ENCODE data around the gene KPNB1.

Gene KPNB1

DNA sequence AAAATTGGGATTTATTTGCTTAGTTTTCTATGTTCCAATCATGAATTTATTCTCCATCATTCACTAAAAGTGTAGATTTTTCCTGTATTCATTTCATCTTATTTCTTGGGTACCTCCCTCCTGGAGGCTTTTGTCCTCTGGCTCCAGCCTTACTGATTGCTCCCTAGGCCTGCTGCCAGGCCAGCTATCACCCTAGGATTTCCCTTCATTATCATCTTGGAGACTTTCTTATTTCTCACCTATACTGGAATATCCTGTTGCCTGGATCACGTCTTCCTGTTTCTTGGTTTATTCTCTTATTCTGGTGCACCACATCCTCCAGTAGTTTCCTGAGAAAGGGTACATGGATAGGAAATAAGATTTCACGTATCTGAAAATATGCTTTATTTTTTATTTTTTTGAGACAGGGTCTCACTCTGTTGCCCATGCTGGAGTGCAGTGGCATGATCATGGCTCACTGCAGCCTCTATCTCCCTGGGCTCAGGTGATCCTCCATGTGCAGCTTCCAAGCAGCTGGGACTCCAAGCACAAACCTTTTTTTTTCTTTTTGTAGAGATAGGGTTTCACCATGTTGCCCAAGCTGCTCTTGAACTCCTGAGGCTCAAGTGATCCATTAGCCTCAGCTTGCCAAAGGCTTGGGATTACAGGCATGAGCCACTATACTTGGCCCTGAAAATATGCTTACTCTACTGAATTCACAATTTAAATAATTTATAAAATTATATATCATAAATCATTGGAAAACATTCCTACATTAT lies 13.3 kb upstream of the KPNB1 start:
- DNase-seq (ENCODE audit: low read depth in 3 of 3): no peak

DNA sequence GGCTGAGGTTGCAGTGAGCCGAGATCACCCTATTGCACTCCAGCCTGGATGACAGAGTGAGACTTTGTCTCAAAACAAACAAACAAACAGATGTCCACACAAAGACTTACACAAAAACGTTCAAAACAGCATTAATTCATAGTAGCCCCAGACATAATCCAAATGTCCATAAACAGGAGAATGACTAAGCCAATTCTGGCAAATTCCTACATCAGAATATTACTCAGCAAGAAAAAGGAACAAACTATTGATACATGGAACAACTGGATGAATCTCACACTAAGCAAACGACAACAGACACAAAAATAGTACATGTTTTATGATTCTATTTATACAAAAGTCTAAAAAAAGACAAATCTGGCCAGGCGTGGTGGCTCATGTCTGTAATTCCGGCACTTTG lies 10.8 kb upstream of the KPNB1 start:
- DNase-seq (ENCODE audit: low read depth in 3 of 3): no peak

DNA sequence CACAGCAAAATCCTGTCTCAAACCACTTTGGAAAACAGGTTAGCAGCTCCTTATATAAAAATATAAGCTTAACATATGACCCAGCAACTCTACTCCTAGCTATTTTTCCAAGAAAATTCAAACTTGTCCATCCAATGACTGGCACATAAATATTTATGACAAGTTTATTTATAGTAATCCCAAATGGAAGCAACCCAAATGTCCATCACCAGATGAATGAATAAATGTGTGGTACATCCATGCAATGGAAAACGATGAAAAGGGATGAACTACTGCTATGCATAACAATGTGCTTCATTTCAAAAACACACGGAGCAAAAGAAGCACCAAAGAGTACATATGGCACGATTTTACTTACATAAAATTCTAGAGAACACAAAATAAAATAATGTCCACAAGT lies 9.6 kb upstream of the KPNB1 start:
- no peak for DNase-seq (ENCODE audit: low read depth in 3 of 3)

DNA sequence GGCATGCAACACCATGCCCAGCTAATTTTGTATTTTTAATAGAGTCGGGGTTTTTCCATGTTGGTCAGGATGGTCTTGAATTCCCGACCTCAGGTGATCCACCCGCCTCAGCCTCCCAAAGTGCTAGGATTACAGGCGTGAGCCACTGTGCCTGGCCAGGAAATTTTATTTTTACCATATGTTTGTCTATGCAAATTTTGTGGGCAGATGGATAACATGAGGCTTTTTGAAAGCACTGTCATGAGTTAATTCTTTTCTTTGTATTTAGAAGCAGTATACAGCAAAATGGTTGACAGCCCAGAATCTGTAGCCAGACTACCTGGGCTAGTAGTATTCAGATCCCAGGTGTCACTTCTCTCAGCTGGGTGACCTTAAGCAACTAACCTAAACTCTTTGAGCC lies 8.5 kb upstream of the KPNB1 start:
- no peak for DNase-seq (ENCODE audit: low read depth in 3 of 3)

DNA sequence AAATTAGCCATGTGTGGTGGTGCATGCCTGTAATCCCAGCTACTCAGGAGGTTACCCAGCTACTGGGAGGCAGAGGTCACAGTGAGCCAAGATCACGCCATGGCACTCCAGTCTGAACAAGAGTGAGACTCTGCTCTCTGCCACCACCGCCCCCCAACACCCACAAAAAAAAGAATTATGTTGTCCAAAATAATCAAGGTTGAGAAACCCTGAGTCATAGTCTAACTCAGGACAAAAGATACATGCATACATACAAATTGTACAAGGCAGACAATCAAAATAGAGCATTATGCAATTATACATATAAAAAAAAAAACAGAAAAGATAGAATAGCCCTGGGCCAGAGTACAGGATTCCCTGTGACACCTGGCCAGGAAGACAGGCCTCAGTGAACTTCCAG lies 6.6 kb upstream of the KPNB1 start:
- DNase-seq (ENCODE audit: low read depth in 3 of 3): no peak

DNA sequence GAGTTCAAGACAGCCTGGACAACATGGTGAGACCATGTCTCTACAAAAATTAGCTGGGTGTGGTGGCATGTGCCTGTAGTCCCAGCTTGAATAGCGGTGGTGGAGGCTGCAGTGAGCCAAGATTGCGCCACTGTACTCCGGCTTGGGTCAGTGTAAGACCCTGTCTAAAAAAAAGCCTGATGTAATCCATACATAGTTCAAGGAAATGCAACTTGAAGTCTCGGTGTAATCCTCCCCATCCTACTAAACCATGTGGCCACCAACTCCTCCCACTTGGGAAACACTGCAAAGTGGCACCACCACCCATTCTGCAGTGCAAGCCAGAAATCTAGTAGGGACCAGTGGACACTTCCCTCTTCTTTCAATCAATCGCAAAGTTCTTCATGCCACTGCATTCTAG lies 5.4 kb upstream of the KPNB1 start:
- no peak for DNase-seq (ENCODE audit: low read depth in 3 of 3)

DNA sequence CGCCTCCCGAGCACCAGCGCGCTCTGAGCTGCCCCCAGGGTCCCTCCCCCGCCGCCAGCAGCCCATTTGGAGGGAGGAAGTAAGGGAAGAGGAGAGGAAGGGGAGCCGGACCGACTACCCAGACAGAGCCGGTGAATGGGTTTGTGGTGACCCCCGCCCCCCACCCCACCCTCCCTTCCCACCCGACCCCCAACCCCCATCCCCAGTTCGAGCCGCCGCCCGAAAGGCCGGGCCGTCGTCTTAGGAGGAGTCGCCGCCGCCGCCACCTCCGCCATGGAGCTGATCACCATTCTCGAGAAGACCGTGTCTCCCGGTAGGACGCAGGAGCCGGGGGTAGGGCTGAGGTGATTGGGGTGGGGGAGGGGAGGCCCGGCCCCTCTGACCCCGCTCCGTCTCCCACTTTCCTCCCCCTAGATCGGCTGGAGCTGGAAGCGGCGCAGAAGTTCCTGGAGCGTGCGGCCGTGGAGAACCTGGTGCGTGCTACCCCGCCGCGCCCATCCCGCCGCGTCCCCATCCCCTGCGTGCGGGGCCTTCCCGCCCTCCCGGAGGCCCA lies 329 bp downstream of the KPNB1 start:
- DNase-seq (ENCODE audit: low read depth in 3 of 3): no peak

DNA sequence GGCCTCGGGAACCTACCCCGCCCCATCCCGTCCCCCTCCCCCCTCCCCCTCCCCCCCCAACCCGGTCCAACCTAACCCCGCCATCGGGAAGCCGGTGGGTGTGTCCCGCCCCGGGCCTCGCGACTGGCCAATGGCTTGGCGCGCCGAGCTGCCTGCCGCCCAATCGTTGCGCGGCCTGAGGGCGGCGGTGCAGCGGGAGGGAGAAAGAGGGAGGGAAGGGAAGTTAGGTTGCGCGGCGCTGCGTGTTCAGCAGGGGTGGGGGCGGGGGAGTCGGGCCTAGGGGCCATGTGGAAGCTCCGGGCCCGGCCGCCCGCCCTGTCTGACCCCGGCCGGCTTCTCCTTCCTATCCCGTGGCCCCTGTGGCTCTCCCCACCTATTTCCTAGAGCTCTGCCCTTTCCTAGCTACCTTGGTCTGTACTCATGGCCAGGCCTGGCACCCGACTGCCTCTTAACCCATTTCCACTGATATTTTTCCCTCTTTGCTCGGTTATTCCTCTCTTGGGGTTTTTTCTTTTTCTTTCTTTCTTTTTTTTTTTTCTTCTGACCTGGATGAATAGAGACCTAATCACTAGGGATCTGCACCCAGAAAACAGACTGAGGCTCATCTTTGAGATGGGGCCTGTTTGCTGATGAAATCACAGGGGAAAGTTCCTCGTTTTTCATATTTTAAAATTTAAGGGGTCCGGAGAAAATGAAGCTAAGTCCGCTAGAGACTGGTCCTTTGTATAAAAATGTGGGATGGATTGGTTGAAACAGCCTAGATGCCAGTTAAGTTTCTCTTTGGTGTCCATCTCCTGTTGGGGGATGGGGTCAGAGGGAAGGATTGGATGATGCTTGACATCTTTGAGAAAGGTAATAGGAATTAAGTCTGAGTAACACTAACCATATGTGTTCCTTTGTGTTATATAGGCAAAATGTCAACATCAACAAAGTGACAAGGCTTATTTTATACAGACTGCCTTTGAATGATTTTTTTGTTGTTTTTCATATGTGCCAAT lies 1.1 kb downstream of the KPNB1 start:
- DNase-seq (ENCODE audit: low read depth in 3 of 3): peak; percentile 84 to 91 (median 90)

DNA sequence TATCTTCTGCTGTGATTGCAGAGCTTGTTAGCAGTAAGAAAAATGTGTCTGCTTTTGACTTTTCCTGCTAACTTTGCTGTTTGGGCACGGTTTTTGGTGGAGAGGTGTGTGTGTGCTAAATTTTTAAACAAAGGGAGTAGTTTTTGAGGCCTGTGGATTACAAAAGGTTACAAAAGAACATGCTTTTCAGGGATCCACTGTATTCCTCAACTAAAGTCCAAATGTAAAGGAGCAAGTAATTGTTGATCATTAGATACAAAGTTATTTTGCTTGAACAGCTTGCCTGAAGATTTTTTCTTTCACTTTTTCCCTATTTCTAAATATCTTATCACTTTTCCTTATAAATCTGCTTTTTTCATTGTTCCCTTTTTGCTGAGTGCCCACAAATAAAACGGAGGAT lies 2.0 kb downstream of the KPNB1 start:
- no peak for DNase-seq (ENCODE audit: low read depth in 3 of 3)

DNA sequence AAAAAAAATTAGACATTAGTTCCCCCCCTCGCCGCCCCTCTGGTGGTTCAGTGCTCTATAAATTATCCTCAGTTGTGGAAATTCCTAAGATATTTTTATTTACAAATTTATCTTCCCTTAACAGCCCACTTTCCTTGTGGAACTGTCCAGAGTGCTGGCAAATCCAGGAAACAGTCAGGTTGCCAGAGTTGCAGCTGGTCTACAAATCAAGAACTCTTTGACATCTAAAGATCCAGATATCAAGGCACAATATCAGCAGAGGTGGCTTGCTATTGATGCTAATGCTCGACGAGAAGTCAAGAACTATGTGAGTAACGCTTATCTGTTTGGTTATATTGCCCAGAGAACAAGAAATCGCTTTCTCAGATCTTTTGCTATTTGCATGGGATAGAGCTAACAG lies 2.9 kb downstream of the KPNB1 start:
- DNase-seq (ENCODE audit: low read depth in 3 of 3): no peak

DNA sequence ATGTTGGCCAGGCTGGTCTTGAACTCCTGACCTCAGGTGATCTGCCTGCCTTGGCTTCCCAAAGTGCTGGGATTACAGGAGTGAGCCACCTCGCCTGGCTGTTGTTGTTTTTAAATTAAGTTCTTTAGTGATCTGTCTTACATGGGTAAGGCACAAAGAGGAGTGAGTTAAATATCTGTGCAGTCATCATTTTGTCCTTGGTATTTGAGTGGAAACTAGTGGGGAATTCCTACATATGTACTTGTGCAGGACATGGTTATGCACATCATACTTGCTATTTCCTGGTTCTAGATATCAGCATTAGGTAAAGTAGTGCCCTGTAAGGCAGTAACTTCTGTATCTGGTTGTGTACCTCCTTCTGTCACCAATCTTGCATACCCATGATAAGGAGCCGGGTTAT lies 3.7 kb downstream of the KPNB1 start:
- no peak for DNase-seq (ENCODE audit: low read depth in 3 of 3)

DNA sequence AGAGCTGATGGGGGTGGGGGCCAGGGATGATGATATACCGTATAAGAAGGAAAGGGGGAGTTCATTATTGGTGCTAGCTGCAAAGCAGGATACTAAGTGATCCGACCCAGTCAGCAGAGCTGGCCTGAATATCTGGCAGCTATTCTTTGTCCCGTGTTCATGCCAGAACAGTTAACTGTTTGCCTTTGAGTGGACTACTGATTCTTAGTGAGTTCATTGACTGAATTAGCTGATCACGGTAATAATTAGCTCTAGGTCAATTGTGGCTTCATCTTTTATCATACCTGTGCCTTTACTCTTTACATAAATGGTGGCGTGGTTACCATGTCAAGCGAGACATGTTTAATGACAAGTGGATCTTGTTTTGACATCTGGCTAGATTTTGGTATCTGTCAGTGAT lies 5.3 kb downstream of the KPNB1 start:
- no peak for DNase-seq (ENCODE audit: low read depth in 3 of 3)

DNA sequence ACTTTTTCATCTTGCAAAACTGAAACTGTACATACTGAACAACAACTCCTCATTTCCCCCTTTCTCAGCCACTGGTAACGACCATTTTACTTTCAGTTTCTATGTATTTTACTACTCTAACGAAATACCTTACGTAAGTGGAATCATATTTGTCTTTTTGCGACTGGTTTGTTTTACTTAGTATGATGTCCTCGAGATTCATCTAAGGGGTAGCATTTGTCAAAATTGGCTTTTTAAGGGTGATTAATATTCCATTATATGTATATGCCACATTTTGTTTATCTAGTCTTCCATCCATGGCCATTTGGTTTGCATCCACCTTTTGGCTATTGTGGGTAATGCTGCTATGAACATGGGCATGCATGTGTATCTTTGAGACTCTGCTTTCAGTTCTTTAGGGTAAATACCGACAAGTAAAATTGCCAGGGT lies 10.4 kb downstream of the KPNB1 start:
- no peak for DNase-seq (ENCODE audit: low read depth in 3 of 3)

DNA sequence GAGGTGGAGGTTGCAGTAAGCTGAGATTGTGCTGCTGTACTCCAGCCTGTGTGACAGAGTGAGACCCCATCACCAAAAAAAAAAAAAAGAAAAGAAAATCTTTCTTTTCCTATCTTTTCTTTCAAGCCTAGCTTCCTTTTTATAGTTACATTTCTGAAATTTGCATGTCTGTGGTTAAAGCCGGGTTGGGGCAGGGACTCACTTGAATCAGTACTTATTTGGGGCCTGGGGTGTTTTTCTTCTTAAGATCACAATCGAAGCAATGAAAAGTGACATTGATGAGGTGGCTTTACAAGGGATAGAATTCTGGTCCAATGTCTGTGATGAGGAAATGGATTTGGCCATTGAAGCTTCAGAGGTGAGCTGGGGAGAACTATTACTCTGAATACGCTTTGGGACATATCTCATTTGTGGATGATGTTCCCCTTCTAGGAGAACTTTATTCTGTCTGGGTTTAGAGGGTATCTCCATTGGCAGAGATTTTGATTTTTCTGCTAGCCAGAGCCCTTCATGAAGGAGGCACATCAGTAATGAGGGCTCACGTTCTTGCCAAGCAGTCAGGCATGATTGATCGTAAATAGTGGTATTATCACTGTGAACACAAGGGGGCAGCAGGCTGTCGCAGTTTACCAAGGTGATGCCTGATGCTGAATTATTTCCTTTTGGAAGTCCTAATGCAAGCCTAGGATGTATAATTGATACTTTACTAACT lies 14.3 kb downstream of the KPNB1 start:
- DNase-seq (ENCODE audit: low read depth in 3 of 3): peak in 2 of 3 experiments; percentile 22 to 53

DNA sequence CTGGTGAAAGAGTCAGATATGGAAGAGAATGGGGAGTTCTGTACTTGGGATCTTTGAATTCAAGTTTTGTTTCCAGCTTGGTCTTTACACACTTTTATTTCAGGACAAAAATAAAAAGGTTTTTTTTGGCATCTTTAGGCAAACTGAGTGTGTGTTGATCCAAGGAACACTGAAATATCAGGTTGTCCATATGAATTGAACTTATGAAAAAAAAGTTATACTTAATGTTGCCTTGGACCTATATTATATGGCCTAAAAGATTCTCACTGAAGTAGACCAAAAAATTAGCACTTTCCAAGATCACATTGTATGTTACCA lies 14.9 kb downstream of the KPNB1 start:
- DNase-seq (ENCODE audit: low read depth in 3 of 3): no peak

DNA sequence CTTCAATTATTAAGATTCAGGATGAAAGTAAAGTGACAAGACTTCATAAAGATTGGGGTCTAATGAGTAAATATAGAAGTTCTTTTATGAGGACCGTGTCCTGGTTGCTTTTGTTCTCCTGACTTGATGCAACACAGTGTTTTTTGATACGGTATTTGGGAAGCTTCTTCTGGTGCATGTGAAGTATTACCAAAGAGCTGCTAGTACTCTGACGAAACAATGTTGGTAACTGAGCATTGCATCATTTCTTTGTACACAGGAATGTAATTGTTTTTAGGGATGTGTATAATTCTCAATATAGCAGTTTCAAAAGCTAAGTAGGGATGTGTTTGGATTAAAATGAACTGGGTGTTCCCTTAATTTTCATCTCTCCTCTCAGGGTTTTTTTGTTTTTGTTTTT lies 15.9 kb downstream of the KPNB1 start:
- no peak for DNase-seq (ENCODE audit: low read depth in 3 of 3)

DNA sequence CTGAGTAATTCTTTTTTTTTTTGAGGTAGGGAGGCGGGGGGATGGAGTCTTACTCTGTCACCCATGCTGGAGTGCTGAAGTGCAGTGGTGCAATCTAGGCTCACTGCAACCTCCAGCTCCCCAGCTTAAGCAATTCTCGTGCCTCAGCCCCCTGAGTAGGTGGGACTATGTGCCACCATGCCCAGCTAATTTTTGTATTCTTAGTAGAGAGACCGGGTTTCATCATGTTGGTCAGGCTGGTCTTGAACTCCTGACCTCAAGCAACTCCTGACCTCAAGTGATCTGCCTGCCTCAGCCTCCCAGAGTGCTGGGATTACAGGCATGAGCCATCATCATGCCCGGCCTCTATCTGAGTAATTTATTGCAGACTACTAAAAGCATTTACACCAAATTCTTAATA lies 19.4 kb downstream of the KPNB1 start:
- DNase-seq (ENCODE audit: low read depth in 3 of 3): no peak

DNA sequence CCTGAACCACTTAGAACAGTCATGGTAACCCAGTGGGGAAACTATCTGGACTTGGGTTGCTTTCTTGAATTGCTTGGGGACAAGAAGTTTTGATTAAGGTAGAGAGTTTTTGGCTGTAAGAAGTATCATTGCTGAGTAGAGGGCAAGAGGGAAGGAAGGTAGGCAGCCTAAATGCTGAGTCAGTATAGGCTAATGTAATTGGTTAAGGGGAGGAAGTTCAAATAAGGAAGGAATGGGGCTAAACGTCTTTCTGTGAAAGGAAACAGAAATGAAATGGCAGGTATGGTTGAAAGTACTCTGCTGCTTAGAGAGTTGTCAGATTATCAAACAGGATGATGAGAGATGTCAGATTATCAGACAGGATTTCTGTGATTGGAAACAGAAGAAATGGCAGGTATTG lies 20.3 kb downstream of the KPNB1 start:
- DNase-seq (ENCODE audit: low read depth in 3 of 3): no peak

DNA sequence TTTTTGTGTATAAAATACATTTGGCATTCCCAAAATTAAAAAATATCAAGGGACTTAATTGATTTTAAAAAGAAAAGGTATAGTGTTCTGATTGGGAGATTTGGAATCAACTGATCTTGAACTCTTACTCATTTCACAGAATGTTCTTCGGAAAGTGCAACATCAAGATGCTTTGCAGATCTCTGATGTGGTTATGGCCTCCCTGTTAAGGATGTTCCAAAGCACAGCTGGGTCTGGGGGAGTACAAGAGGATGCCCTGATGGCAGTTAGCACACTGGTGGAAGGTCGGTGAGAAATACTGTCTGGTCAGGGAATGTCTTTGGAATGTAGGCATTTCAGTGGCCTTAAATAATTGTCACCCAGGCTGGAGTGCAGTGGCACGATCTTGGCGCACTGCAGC lies 24.8 kb downstream of the KPNB1 start:
- DNase-seq (ENCODE audit: low read depth in 3 of 3): no peak

DNA sequence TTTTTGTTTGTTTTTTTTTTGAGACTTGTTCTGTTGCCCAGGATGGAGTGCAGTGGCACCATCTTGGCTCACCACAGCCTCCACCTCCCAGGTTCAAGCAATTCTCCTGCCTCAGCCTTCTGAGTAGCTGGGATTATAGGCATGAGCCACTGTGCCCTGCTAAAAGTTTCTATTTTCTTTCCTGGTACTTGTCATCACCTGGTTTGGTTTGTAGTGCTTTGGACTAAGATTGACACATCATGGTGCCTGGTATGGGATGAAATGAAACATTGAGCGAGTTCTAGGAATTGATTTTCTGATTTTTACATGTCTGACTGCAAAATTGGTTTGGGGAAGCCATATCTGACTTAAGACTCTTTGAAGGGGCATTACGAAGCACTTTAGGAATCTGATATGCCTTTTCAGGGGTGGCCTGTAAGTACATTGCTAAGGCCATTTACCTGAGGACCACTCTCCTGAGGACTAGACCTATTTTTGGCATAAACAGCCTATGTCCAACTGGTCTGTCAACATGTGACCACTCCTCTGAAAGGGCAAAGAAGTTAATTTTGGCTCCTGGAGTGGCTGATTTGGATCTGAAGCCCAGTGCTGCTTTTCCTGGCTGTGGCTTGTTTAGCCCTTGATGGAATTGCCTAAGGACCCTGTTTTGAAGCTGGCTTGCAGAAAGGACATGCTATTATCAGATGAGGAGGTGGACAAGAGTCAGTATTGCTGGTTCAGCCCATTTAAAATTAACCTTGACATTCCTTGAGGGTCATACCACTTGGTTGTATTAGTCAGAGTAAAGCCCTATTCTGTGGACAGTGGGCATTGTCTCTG lies 25.9 kb downstream of the KPNB1 start:
- no peak for DNase-seq (ENCODE audit: low read depth in 3 of 3)

DNA sequence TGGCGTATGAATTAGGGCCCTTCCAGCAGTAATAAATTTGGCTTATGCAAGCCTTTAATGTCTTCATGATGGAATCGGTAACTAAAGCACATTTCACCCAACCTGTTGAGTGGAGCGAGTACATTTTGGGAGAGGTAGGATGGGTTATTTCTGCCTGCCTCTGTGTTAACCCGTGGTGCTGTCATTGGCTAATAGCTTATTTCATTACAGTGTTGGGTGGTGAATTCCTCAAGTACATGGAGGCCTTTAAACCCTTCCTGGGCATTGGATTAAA lies 26.4 kb downstream of the KPNB1 start:
- no peak for DNase-seq (ENCODE audit: low read depth in 3 of 3)

All from stimulated activated CD4-positive, alpha-beta T cell treated with anti-CD3 and anti-CD28 coated beads, TNF-alpha, amount 100 ng/mL, for 4 hours (primary cell).